RPMI8226 (cell line): ENCODE results near the gene NAA20.

ENCODE experiments used
- DNase-seq: peaks from one replicate; pipeline ENCODE4 v3.0.0-alpha.2; 2015

Gene NAA20

GRCh38 chr20:20079102-20079784 lies 62.1 kb downstream of the NAA20 start:
- DNase-seq: no peak
